Superior temporal gyrus (tissue), 1 donor: ENCODE results near the gene ETS2.

ENCODE experiments used
- DNase-seq: peaks from one replicate; pipeline ENCODE4 v3.0.0-alpha.2; 2016; ENCODE audit errors: extremely low spot score

Gene ETS2

DNA sequence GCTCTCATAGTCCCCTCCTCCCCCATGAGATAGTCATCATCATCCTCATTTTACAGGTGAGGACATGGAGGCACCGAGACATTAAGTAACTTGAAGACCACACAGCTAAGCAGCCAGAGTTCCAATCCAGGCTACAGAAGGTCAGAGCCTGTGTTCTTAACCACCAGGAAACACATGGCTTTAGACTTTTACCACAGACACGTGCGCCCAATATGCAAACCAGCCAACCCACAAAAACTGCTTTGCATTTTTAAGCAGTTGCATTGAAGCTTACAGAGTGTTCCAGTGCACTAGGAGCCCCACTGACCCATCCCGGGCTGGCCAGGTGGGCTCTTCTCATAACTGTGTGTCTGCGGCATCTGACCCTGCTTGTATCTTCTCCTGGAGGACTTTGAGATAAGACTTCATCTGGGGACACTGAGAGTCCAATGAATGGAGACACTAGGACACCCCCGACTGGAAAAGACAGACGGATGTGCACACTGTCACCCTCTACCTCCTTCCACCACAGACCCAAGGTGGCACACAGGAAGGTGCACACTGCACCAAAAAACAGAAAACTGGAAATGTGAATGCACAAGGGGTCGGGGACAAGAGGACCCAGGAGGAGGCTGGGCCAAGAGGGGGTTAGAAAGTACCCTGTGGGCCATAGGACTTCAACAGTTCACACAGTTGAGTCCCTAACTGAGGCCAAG lies 56.4 kb downstream of the ETS2 start:
- no peak for DNase-seq

DNA sequence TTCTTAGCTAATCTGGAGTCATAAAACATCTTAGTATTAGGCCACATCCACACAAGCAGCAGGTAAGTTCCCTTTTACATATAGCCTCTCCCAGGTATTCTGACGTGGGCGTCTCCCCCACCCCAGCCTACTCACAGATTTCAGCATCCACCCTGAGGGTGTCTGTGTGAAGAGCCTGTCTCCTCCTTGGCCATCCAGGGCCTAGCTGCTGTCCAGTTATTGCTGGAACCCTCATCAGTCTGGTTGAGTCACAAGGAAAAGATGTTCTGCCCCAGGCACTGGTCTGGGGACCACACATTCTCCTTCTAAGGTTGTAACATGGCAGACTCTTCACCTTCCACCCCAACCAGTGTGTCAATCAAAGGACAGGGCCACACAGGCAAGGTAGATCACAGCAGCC lies 57.6 kb downstream of the ETS2 start:
- no peak for DNase-seq

DNA sequence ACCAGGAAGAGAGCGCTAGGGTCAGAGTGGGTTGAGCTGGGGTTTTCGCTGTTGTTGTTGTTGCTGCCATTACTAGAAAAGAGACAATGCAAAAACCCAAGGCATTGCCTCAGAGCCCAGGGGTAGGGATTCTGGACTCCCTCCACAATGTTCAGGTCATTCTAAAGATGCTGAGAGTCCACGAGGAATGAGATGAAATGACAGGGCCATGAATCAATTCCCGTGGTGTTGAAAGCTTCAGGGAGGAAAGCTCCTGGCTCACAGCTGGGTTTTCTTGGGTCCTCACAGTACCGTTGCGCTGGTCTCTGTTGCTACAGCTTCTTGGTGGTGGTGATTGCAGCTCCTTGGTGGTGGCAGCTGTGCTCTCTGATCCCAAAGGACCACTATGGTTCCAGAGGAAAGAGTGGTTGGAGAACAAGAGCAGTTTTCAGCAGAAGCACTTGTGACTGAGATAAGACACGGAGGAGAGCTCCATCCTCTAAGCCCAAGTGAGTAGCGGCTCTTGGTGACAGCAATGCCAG lies 58.2 kb downstream of the ETS2 start:
- no peak for DNase-seq

DNA sequence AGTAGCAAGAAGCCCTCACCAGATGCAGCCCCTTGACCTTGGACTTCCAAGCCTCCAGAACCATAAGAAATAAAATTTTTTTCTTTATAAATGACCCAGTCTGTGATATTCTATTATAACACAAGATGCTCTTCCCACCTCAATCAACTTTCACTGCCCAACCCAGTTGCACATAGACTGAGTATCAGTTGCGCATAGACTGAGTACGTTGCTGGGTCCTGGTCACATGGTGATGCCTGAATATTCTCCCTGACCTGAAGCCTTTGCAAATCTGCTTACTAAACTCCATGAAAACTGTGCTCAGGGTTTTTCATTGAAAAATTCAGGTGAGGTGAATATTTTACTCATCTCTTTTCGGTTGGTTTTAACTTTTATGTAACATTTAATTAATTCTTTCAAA lies 59.2 kb downstream of the ETS2 start:
- no peak for DNase-seq

DNA sequence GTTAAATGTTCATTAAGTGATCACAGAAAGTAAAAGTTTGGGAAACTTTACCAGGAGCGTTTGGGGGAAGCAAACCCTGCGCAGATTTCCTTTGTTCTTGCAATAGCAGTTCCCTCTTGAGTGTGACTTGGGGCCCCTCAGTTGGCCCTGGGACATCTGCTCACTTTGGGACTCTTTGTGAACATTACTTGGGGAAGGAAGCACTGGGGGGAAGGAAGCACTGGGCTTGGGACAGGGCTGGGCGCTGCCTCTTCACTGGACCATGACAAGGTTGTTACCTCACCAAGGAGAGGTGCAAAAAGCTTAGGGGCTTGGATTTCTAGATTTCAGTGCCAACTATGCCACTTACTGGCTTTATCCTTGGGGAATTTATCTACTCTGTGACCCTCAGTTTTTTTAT lies 63.5 kb downstream of the ETS2 start:
- no peak for DNase-seq

DNA sequence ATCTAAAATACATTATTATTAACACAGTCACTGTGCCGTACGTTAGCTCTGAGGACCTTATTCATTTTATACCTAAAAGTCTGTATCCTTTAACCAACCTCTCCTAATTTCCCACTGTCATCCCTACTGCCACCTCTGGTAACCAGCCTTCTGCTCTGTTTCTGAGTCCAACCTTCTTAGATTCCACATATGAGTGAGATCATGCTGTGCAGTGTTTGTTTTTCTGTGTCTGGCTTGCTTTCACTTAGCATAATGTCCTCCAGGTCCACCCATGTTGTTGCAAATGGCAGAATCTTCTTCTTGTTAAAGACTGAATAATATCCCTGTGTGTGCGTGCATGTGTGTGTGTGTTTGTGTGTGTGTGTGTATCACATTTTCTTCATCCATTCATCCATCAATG lies 64.2 kb downstream of the ETS2 start:
- DNase-seq: no peak
